ENCODE measurements around the gene RAD9A.

Gene RAD9A

DNA sequence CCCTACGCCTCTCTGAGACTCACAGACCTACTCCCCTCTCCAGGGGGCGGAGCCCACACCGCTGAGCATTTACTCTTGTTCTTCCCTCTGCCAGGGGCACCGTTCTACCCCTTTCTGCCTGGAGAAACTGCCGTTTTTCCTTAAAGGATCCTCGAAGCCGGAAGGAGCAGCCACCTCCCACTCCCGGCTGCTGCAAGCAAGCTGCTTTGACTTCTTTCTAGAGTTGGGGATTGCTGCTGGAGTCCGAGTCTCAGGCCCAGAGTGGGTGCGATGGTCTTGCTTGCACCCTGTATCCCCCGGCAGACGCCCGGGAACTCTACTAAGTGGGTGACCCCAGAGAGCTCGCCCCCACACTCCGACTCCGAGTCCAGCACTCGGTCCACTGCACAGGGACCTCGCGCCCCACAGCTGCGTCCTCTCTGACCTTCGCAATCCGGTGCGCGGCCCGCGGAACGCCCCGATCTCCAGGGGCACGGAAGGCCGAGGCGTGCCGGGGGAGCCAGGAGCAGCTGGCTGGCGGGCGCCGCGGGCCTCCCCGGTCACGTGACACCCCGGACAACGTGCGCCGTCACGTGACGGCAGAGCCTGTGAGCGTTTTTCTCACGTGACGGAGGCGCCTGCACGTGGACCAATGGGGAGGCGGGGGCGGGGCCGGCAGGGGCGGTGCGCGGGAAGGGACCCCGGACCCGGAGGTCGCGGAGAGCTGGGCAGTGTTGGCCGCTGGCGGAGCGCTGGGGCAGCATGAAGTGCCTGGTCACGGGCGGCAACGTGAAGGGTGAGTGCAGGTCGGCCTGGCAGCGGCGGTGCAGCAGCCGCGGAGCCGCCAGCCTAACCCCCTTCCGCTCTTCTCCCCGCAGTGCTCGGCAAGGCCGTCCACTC is at the start of gene RAD9A:
TSS of gene RAD9A (plus strand) at position 683 of the 879 bp plus-strand sequence. CDS start at position 742, 59 bp downstream.
- DNase-seq = peak; percentile 98

- peak; percentile 28 for DNase-seq
These were observed 47.5 kb upstream of the RAD9A start for GRCh38 chr11:67344264-67344663.

DNA sequence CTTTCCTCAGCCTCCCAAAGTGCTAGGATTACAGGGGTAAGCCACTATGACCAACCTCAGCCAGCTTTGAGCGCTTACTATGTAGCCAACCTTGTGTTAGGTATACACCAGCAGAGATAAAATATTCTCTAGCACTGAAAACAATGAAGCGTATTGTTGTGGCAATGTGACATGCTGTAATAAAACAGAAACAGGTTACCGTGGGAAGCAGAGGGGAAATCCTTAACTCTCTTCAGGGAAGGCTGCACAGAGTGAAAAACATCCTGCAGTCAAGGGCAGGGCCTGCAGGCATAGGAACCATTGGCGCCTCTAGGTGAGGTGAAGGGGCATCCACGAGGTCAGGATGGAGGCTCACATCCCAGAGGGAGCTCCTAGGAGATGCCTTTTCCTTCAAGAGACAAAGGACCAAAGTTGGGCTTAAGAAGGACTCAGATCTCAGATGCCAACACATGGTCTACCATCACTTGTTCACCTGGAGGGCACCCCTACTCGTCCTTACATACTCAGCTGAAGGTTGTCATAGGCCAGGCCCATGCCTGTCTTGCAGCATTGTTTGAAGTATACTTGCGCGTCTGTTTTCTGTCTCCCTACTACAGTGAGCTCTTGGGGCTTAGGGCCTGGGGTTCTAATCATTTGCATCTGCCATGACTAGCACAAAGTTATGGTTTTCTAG is 46.4 kb upstream of the RAD9A start:
- DNase-seq = no peak

DNA sequence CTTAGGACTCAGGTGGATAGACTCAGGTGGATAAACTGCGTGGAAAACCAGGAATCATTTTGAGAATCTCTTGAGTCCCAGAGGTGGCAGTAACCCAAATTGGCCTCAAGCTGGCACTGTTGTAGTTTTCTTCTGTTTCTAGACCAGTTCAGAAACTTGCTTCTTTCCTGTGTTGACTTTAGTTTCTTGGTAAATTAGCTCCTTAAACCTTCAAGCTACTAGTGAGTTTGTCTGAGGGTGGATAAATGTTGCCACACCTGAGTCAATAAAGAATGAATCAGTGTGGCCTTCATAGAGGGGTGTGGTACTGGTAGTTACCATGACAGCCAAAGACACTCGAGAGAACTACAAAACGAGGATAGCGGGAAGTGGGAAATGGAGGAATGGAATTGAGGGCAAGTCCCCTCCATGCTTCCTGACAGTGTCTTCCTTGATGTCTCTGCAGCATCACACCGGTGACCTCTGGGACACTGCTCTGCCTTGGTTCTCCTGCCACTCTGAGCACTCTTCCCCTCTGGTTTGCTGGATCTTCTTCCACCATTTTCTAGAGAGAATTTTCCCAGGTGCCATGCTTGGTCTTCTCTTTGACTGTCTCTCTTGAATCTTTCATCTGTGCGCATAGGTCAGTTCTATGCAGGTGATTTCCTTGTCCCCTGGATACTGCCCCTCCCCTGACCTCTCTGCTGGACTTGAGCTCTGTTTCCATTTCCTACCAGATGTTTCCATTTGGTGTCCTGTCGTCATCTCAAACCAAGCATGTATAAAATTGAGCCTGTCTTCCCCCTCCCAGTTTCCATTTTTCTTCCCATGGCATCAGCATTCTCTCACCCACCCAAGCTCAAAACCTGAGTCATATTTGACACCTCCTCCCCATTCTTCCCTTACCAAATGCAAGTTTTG is 45.6 kb upstream of the RAD9A start:
- DNase-seq = peak; percentile 59

GRCh38 chr11:67347964-67348749 is 43.6 kb upstream of the RAD9A start:
- DNase-seq = no peak

- no peak for DNase-seq
These were observed 42.8 kb upstream of the RAD9A start for GRCh38 chr11:67349036-67349435.

DNA sequence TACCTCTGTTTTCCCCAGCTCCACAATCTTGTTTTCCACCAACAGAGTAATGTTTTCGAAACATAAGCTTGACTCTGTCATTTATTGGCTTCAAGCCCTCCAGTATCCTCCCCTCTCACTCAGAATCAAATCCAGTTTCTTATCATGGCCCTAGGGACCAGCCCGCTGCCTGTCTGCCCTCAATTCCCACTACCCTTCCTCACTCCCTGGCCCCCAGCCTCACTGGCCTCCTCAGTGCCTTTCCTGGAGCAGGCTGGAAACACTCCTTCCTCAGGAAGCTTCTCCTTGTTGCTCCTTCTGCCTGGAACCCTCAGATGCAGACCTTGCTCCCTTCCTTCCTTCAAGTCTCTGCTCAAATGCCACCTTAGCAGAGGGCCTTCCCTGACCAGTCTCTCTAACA is 42.3 kb upstream of the RAD9A start:
- no peak for DNase-seq

GRCh38 chr11:67349928-67350465 is 41.8 kb upstream of the RAD9A start:
- DNase-seq = no peak

DNA sequence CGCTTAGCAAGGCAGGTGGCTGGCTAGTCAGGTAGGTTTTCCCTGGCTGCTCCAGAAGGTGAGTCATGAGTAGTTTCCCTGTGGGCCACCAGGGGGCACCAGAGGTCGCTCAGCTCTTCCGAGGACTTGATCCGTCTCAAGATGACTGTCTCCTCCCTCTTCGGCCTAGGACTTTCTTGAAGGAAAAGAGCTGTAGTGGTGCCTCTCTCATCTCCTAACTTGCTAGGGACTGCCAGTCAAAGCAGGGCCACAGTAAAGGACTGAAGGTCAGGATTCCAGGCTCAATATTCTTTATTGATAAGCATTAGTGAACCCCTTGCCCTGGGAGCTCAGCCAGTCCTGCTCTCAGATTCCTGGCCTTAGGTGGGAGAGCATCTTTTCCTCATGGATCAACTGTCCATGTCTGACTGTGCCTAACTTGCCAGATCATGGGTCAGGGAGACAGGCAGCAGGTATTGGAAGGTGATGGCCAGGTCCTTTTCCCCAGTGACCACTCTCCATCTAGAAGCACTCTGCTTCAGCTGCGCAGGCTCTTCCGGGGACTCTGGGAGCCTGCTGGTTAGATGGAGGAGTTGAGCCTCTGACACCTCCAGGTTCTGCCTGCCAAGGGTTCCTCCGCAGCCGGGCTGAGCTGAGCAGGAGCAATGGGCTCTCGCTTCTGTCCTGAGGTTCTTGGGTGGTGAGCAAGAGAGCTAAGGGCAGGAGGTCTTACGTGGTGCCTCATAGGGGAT is 40.3 kb upstream of the RAD9A start:
- DNase-seq = peak; percentile 87

- DNase-seq = peak; percentile 66
These were observed 39.1 kb upstream of the RAD9A start for GRCh38 chr11:67352546-67353316.

DNA sequence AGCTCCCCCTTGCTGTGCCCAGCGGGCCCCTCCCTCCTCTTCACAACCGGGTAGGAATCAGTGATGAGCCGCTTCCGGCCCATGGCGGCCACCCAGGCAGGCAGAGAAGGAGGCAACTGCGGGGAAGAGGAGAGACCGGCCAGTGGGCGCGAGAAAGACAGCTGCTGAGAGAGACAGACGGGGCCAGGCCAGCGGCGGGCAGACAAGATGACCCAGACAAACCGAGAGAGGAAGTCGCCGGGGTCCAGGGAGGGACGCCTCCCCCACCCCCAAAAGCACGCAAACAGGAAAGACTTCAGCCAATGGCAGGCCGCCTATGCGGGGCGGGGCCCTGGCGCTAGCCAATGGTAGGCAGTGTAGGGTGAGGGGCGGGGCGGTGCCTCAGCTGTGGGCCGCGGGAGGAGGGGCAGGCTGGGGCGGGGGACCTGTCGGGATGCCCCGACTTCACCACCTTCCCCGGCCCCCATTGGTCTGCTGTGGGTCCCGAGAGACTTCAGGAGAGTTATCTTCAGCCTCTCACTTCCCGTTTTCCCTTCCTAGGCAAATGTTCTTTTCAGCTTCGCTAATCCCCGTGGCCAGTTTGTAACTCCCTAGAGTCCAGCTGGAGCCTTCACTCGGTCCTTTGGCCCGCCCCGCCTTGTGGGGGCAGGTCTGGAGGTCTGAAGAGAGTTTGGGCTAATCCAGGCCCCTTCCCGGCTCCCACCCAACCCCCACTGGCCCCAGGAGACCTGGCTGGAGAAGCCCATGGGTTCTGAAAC is 38.3 kb upstream of the RAD9A start, which contains the start of gene POLD4:
TSS of gene POLD4 (minus strand) at position 230 of the 758 bp plus-strand sequence. CDS start at position 83, 147 bp downstream.
- peak; percentile 99 for DNase-seq

DNA sequence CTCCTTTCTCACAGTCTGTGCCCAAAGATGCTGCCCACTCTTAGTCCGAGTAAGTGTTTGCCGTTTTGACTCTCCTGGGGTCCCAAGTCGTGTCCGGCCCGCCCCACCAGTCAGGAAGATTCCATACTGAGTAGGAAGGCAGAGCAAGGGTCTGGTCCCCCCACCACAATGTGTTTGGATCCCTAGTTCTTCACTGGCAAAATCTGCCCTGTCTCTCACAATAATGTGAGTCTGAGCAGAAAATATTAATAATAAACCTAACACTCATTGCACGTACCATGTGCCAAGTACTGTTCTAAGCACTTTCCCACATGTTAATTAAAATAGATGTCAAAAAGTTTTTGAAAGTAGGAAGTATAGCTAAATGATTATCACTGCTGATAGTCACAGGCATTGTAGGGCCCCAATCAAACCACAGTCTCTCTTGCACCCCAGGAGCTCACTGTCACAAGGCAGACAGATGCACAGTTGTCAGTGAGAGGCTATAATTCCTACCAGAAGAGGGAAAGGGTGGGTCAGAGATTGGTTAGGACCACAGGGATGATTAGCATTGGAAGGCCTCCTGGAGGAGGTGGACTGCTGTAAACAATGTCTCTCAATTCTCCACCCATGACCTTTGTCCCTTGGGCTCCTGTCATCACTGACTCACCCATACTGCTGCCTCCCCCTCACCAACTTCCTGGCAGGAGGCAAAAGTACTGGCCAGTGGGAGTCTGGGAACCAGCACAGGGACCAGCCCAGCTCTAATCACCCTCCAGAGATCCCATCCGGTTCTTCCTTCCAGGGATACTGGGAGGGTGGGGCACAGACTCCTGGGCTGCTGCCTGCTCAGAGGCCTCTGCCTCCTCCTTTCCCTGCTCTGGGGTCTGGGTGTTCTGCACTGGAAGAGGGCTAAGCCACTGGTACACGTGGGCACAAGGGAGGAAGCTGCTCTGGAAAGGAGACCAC is 37.4 kb upstream of the RAD9A start:
- DNase-seq = peak; percentile 89

GRCh38 chr11:67355023-67355793 is 36.6 kb upstream of the RAD9A start:
- DNase-seq = no peak

DNA sequence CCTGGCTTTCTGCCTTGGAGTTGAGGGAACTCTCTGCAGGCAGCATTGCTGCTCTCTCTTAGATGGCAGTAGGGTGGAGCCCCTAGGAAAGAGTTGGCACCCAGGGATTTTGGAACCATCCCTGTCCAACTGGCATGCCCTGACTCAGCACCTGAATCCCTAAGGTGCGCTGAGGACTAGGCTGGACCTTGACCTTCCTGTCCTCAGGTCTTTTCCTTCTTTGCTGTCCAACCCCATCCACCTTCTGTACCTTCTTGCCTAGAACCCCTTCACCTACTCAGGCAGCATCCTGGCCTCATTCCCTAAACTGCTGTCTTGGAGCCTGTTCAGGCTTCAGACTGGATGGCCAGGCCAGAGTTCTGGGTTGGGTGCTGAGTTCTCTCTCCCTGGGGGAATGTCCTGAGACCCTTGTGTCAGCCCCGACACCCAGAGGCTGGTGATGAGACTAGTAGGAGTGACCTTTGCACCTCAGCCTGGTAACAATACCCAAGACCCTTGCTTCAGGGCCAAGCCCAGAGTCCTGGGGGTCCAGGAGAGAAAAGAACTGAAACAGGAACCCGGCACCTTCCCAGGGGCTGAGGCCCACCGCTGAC is 35.9 kb upstream of the RAD9A start:
- no peak for DNase-seq

DNA sequence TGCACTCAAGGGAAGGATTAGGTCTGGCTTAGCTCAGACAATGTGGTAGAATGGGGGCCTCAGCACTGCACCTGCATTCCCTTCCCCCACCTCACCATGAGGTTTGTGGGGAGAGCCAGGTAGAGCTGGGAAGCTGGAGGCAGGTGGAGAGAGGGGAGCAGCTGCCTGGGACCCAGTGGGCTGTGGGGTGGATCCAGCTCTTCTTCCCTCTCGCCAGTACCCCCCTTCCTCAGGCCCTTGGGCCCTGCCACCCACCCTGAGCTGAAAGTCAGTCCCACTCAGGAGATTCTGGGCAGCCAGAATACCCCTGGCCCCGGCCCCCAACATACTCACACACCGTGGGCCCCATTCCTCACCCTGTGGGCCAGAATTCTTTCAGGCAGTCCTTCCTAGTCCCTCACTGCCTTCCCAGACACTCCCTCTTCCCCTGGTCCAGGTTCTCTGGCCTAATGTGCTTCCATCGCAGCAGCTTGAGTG is 35.4 kb upstream of the RAD9A start:
- no peak for DNase-seq

GRCh38 chr11:67356864-67357561 is 34.8 kb upstream of the RAD9A start:
- peak; percentile 95 for DNase-seq

Measured in suppressor macrophage treated with lipopolysaccharide for 4 hours (primary cell).